Measurements from ENCODE around the gene ANXA5. TPM values are rescaled to one million over a fixed set of nuclear protein-coding genes. Genes with fewer than 3 reads are reported as not detected.

ANXA5 gene
- polyA plus RNA-seq, 1 of the 3 experiments (the other 2 are of a cell fraction), result 379 TPM

DNA sequence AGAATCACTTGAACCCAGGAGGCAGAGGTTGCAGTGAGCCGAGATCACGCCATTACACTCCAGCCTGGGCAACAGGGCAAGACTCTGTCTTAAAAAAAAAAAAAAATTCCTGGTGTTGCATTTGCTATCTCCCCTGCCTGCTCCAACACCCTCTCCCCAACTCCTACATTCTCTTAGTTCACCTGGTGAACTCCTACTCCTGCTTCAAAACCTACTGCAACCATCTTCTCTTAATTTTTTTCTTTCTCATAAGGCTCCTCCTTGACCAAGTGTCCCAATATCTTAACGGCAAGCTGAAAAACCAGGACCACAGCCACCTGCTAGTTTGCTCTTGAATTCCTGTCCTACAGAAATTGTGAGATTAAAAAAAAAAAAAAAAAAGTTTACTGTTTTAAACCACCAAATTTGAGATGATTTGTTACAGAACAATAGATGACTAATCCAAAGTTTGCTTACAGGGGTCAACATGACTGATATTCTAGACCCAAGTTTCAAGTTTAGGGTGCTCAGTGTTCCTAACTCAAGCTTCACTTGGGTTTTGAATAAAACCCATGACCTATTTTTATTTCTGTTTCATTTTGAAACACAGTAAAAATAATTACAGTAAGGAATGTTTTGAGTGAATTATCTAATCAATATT, 13.1 kb upstream of the ANXA5 start (continued):
- TF ChIP-seq REST (IDR thresholded peaks at IDR 0.05; ENCODE audit: low read depth, low read length) (no peak), MXI1 (IDR thresholded peaks at IDR 0.05; ENCODE audit: low read depth, low read length) (no peak), TCF12 (IDR thresholded peaks at IDR 0.05) (no peak)

- peaks cover 9% of the 10 kb centered on the region for H3F3A ChIP-seq (replicated peaks; ENCODE audit: insufficient read depth)
- no peak overlapping the region for H2AFZ ChIP-seq (ENCODE audit: low read depth)
- H3K4me2 ChIP-seq, result no peak overlapping the region
- no peak overlapping the region for H3K27ac ChIP-seq (ENCODE audit: low read depth in 2 of 2, low read length in 1 of 2)
- no peak overlapping the region for H3K9ac ChIP-seq
- H3K79me2 ChIP-seq (ENCODE audit: insufficient read depth), result no peaks in the 10 kb centered on the region
- H3K36me3 ChIP-seq (replicated peaks in 1 of 2; ENCODE audit: control insufficient read depth in 1 of 2, insufficient read depth in 2 of 2, low read length in 1 of 2), result no peaks in the 10 kb centered on the region
- no peak for TF ChIP-seq POLR2AphosphoS5 (IDR thresholded peaks at IDR 0.05; ENCODE audit: low read depth, low read length)
- no peak for TF ChIP-seq TEAD4 (IDR thresholded peaks at IDR 0.05; ENCODE audit: borderline replicate concordance, insufficient read depth)
- TF ChIP-seq YY1 (IDR thresholded peaks at IDR 0.05; ENCODE audit: low read depth), result no peak
- H4K20me1 ChIP-seq (ENCODE audit: insufficient read depth), result no peaks in the 10 kb centered on the region
- POLR2A ChIA-PET, result no interaction called here
- peaks cover 4 to 16% of the 10 kb centered on the region in 2 experiments; a peak in 2 of 4 replicates for H3K4me1 ChIP-seq (ENCODE audit: control insufficient read depth in 1 of 2, insufficient read depth in 2 of 2, low read depth in 1 of 2, low read length in 1 of 2)
- no peak for DNase-seq
- no peak overlapping the region for H3K4me3 ChIP-seq (ENCODE audit: low read depth in 2 of 2, low read length in 1 of 2)
- no peaks in the 10 kb centered on the region for H3K9me2 ChIP-seq
- CTCF ChIA-PET, result interaction anchor here (1.1 kb wide), 1 partner anchor 26 kb away, joined by 4 read pairs; no protein-coding TSS in a partner anchor
- no peaks in the 10 kb centered on the region for H3K27me3 ChIP-seq (ENCODE audit: insufficient read depth)
- no peaks in the 10 kb centered on the region for H3K9me3 ChIP-seq
These were observed 10.6 kb upstream of the ANXA5 start for GRCh38 chr4:121707344-121707743.

DNA sequence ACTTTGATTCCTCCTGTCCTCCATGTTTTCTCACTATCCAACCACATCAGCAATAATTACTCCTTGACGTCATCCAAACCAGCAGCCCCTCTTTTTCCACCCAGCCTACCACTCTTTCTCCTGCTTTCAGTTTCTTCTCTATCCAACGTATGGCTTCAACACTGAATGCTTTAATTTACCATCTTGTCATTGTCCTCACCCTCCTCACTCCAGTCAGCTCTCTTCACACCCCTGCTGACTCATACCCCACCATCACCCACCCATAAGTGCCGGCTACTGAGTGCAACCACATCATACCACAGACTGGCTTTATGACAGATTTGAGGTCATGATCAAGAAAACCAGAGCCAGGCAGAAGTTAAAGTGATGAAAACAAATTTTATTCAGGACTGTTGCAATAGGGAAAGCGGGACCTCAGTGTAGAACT, 9.8 kb upstream of the ANXA5 start:
- WGBS (ENCODE audit: low lambda C conversion rate), result 65% methylated on average over 4 of the region's 4 CpGs
- Histone ChIP-seq H3K79me2 (ENCODE audit: insufficient read depth) (no peaks in the 10 kb centered on the region), H4K20me1 (ENCODE audit: insufficient read depth) (no peaks in the 10 kb centered on the region), H3K4me2 (no peak overlapping the region), H3K4me3 (ENCODE audit: low read depth in 2 of 2, low read length in 1 of 2) (no peak overlapping the region), H3K9ac (no peak overlapping the region), H3K36me3 (replicated peaks in 1 of 2; ENCODE audit: control insufficient read depth in 1 of 2, insufficient read depth in 2 of 2, low read length in 1 of 2) (no peaks in the 10 kb centered on the region), H2AFZ (ENCODE audit: low read depth) (no peak overlapping the region), H3K9me3 (no peaks in the 10 kb centered on the region), H3K27me3 (ENCODE audit: insufficient read depth) (no peaks in the 10 kb centered on the region), H3F3A (replicated peaks; ENCODE audit: insufficient read depth) (peaks cover 3% of the 10 kb centered on the region), H3K9me2 (no peaks in the 10 kb centered on the region), H3K27ac (ENCODE audit: low read depth in 2 of 2, low read length in 1 of 2) (no peak overlapping the region), H3K4me1 (ENCODE audit: control insufficient read depth in 1 of 2, insufficient read depth in 2 of 2, low read depth in 1 of 2, low read length in 1 of 2) (peaks cover 2 to 10% of the 10 kb centered on the region in 2 experiments; a peak in 2 of 4 replicates)
- no peak for DNase-seq
- CTCF ChIA-PET, result no interaction called here
- TF ChIP-seq CHD2 (IDR thresholded peaks at IDR 0.05; ENCODE audit: low read length, partially characterized antibody) (no peak), FOSL2 (IDR thresholded peaks at IDR 0.05; ENCODE audit: borderline replicate concordance, low read depth) (no peak), NFIC (IDR thresholded peaks at IDR 0.05; ENCODE audit: borderline replicate concordance) (no peak), POLR2AphosphoS5 (IDR thresholded peaks at IDR 0.05; ENCODE audit: low read depth, low read length) (no peak), GATA2 (CRISPR knock-in tag; IDR thresholded peaks at IDR 0.05) (no peak), TEAD4 (IDR thresholded peaks at IDR 0.05; ENCODE audit: borderline replicate concordance, insufficient read depth) (no peak), TCF12 (IDR thresholded peaks at IDR 0.05) (no peak)
- TF ChIP-seq, protein P1, sequence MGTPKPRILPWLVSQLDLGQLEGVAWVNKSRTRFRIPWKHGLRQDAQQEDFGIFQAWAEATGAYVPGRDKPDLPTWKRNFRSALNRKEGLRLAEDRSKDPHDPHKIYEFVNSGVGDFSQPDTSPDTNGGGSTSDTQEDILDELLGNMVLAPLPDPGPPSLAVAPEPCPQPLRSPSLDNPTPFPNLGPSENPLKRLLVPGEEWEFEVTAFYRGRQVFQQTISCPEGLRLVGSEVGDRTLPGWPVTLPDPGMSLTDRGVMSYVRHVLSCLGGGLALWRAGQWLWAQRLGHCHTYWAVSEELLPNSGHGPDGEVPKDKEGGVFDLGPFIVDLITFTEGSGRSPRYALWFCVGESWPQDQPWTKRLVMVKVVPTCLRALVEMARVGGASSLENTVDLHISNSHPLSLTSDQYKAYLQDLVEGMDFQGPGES (IDR thresholded peaks at IDR 0.05; ENCODE audit: low read depth, low read length), result no peak
- POLR2A ChIA-PET, result no interaction called here
